Heart left ventricle (tissue), 13 donors: ENCODE measurements around the gene HAL.

Source experiments
- POLR2A ChIP-seq, 2 donors: fragments of 450-650 bp; IDR thresholded peaks; one replicate each; pipeline ENCODE4 v1.6.1; 2017; ENCODE audit warnings: antibody characterized with exemption in 2 of 2, mild to moderate bottlenecking in 2 of 2, moderate library complexity in 2 of 2
- TF ChIP-seq, protein P1 (sequence below), 12 donors: fragments of 200-600 bp; sonication (generic) in 4 of 12; IDR thresholded peaks; one replicate each; pipeline versions ENCODE4 v1.5.0 to v1.8.0; 2018 to 2022; ENCODE audit warnings: antibody characterized with exemption in 12 of 12, mild to moderate bottlenecking in 5 of 12
- donor health status: ischemic (EF 13 %, LVEDD 7.1; RV severe dilation, severe dysfunction).
- donor health status: DM: no; HTN: yes; CAD: no.
- donor health status: DM: no; HTN: no; CAD: no.
- donor health status: ischemic (EF 25% LVEDD 6.9; RV normal size, moderate dysfunction).
- donor health status: ischemic (EF 25% LVEDD 5.7; RV mildly dilated, moderate dysfunction).
- donor health status: ischemic (EF 35%, LVEDD 5.7; RV mildly dilated, moderate dysfunction).
- donor health status: nonischemic (EF 11% LVEDD 7.7; RV severe dilation, severe dysfunction).
- donor health status: DM: yes; HTN: yes; CAD: no.
- donor health status: PGD.
- donor health status: ischemic (EF 29% LVEDD 5.4; RV normal size, mild dysfunction).
- donor health status: nonischemic (EF 23%, LVEDD 6.1; RV moderate dilation, normal function).

DNA sequence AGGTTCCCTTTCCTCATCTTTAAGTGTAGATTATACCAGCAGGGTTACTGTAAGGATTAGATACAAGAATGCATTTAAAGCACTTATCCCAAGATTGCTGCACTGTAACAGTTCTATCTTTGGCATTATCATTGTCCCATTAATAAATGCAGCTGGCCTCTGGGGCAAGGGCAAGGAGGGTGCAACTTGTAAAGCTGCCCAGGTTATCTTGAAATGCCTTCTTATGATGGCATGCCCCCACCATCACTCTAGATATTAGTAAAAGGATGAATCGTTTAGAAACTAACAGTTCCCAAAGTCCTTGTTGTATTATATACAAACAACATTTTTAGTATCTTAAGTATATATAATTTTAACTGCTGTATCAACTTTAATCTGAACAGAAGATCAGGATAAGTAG, 32.4 kb upstream of the HAL start:
- TF ChIP-seq, protein P1, sequence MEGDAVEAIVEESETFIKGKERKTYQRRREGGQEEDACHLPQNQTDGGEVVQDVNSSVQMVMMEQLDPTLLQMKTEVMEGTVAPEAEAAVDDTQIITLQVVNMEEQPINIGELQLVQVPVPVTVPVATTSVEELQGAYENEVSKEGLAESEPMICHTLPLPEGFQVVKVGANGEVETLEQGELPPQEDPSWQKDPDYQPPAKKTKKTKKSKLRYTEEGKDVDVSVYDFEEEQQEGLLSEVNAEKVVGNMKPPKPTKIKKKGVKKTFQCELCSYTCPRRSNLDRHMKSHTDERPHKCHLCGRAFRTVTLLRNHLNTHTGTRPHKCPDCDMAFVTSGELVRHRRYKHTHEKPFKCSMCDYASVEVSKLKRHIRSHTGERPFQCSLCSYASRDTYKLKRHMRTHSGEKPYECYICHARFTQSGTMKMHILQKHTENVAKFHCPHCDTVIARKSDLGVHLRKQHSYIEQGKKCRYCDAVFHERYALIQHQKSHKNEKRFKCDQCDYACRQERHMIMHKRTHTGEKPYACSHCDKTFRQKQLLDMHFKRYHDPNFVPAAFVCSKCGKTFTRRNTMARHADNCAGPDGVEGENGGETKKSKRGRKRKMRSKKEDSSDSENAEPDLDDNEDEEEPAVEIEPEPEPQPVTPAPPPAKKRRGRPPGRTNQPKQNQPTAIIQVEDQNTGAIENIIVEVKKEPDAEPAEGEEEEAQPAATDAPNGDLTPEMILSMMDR (IDR thresholded peaks at IDR 0.05) = no peak
- no peak for TF ChIP-seq POLR2A (IDR thresholded peaks at IDR 0.05)
